ENCODE data around the gene VARS2.
A peak's percentile ranks its signal among the peaks of the same experiment; 100 is the strongest.
"Not testable (repeated sequence)": the region's sequence is repeated elsewhere in the genome, so short reads cannot be mapped to it uniquely, and the experiment has no call there.

Gene VARS2

GRCh38 chr6:30900863-30901417 lies 13.1 kb upstream of the VARS2 start:
- DNase-seq, result no peak

- no peak for DNase-seq
Observed at GRCh38 chr6:30901436-30901835, 12.6 kb upstream of the VARS2 start.

GRCh38 chr6:30902196-30902595 lies 11.8 kb upstream of the VARS2 start:
- not testable (repeated sequence) for DNase-seq

- DNase-seq, result no peak
Observed at GRCh38 chr6:30902709-30903108, 11.3 kb upstream of the VARS2 start.

GRCh38 chr6:30903236-30903635 lies 10.8 kb upstream of the VARS2 start:
- no peak for DNase-seq

GRCh38 chr6:30907290-30907757 lies 6.7 kb upstream of the VARS2 start:
- not testable (repeated sequence) for DNase-seq

- peak; percentile 96 for DNase-seq
Observed at GRCh38 chr6:30907758-30908591, 6.1 kb upstream of the VARS2 start, which contains the start of gene GTF2H4. Gene GTF2H4, plus strand, starts transcription at chr6:30908207.

GRCh38 chr6:30908700-30909099 lies 5.3 kb upstream of the VARS2 start:
- DNase-seq, result no peak

- not testable (repeated sequence) for DNase-seq
Observed at GRCh38 chr6:30910473-30910872, 3.6 kb upstream of the VARS2 start.

- DNase-seq, result no peak
Observed at GRCh38 chr6:30912746-30913520, 1.1 kb upstream of the VARS2 start.

- DNase-seq, result no peak
Observed at GRCh38 chr6:30913721-30914075, 340 bp upstream of the VARS2 start.

GRCh38 chr6:30914854-30915590 lies 984 bp downstream of the VARS2 start:
- no peak for DNase-seq

GRCh38 chr6:30915591-30915946 lies 1.5 kb downstream of the VARS2 start:
- DNase-seq, result peak; percentile 73

GRCh38 chr6:30917041-30917440 lies 3.0 kb downstream of the VARS2 start:
- DNase-seq, result no peak

GRCh38 chr6:30917487-30917886 lies 3.4 kb downstream of the VARS2 start:
- DNase-seq, result no peak

- no peak for DNase-seq
Observed at GRCh38 chr6:30918670-30919069, 4.6 kb downstream of the VARS2 start.

GRCh38 chr6:30922447-30922852 lies 8.4 kb downstream of the VARS2 start:
- DNase-seq, result no peak

- DNase-seq, result not testable (repeated sequence)
Observed at GRCh38 chr6:30924040-30924627, 10.1 kb downstream of the VARS2 start.

- DNase-seq, result no peak
Observed at GRCh38 chr6:30926644-30927043, 12.6 kb downstream of the VARS2 start.

GRCh38 chr6:30927080-30927479 lies 13.0 kb downstream of the VARS2 start:
- not testable (repeated sequence) for DNase-seq

- DNase-seq, result no peak
Observed at GRCh38 chr6:30928677-30929076, 14.6 kb downstream of the VARS2 start.

- DNase-seq, result no peak
Observed at GRCh38 chr6:30930506-30930905, 16.5 kb downstream of the VARS2 start.

GRCh38 chr6:30931272-30931671 lies 17.2 kb downstream of the VARS2 start:
- no peak for DNase-seq
